Kidney (tissue), 14 donors: Measurements from ENCODE around the gene NCOA1. TPM values are rescaled to one million over a fixed set of nuclear protein-coding genes. Genes with fewer than 3 reads are reported as not detected.

Source experiments
- DNase-seq, 5 donors: peaks; one replicate each; pipeline ENCODE4 v3.0.0-alpha.2; 2013 to 2020
- FAIRE-seq: peaks from 2 replicates; lab custom pipeline; 2012; peaks lifted over from hg19 to GRCh38; lab: Jason Lieb, UNC
- H3K27ac ChIP-seq, 2 donors: one replicate each; pipeline ENCODE4 v1.7.0; 2013; ENCODE audit warnings: low read depth in 2 of 2, low read length in 2 of 2, inconsistent platforms in 1 of 2
- H3K27me3 ChIP-seq: one replicate; pipeline ENCODE4 v1.7.1; 2013; ENCODE audit warnings: low read length, inconsistent platforms; ENCODE audit not compliant: control insufficient read depth, insufficient read depth
- H3K36me3 ChIP-seq, 3 donors: one replicate each; pipeline versions ENCODE4 v1.7.0 to v1.7.1; 2013; ENCODE audit warnings: low read length in 3 of 3, control low read depth in 1 of 3, inconsistent platforms in 1 of 3; ENCODE audit not compliant: insufficient read depth in 3 of 3, control insufficient read depth in 2 of 3
- H3K4me1 ChIP-seq, 3 donors: one replicate each; pipeline versions ENCODE4 v1.7.0 to v1.7.1; 2013; ENCODE audit warnings: low read length in 3 of 3, inconsistent platforms in 1 of 3, low read depth in 1 of 3; ENCODE audit not compliant: control insufficient read depth in 2 of 3, insufficient read depth in 2 of 3
- H3K4me3 ChIP-seq, 3 donors: one replicate each; pipeline versions ENCODE4 v1.7.0 to v1.8.1; 2013; ENCODE audit warnings: low read length in 3 of 3, control low read depth in 1 of 3, inconsistent platforms in 1 of 3
- H3K9ac ChIP-seq, 3 donors: one replicate each; pipeline versions ENCODE4 v1.7.0 to v1.7.1; 2013; ENCODE audit warnings: low read length in 3 of 3, control low read depth in 1 of 3, inconsistent platforms in 1 of 3
- H3K9me3 ChIP-seq, 3 donors: one replicate each; pipeline versions ENCODE4 v1.7.0 to v1.7.1; 2013; ENCODE audit warnings: low read length in 3 of 3, control low read depth in 1 of 3, inconsistent platforms in 1 of 3; ENCODE audit not compliant: control insufficient read depth in 2 of 3, insufficient read depth in 1 of 3
- intact Hi-C: fragments of 100-400 bp; cut with DNase I; formaldehyde crosslinking; loops from one replicate; pipeline ENCODE4 v1.11.1; 2022
- polyA plus RNA-seq: library from polyadenylated mRNA; stranded (reverse); fragments of 350-450 nt; fragmentation: Illumina TruSeq; extraction: RNeasy Lipid Tissue Mini Kit (QIAGEN cat#74804); gene quantifications from one replicate; pipeline ENCODE4 v1.2.3, GENCODE V29; 2014; ENCODE audit warnings: low read depth, low replicate concordance; ENCODE audit not compliant: insufficient read depth
- total RNA-seq: library from RNA; stranded (reverse); fragmentation: NEBNext Ultra II Directional; extraction: Animal tissue kit (Norgen Biotek cat#: 25700); gene quantifications from one replicate; pipeline ENCODE4 v1.2.1, GENCODE V29; 2021
- TF ChIP-seq, protein P1 (sequence below): IDR thresholded peaks from 3 replicates; pipeline ENCODE4 v1.5.1; 2012; ENCODE audit warnings: mild to moderate bottlenecking, moderate library complexity, borderline replicate concordance; ENCODE audit not compliant: insufficient read depth; ENCODE audit errors: extremely low read depth
- donor health status: control.
- donor health status: control.
- donor health status: control.
- donor health status: control.
- donor health status: control.
- donor health status: DM: yes; HTN: yes; CAD: no.
- donor health status: Normal renal cell carcinoma (clear cell type).

The NCOA1 gene
- total and polyA plus RNA-seq, 2 donors from 2014 or later, result 11.6 to 41.5 TPM

DNA sequence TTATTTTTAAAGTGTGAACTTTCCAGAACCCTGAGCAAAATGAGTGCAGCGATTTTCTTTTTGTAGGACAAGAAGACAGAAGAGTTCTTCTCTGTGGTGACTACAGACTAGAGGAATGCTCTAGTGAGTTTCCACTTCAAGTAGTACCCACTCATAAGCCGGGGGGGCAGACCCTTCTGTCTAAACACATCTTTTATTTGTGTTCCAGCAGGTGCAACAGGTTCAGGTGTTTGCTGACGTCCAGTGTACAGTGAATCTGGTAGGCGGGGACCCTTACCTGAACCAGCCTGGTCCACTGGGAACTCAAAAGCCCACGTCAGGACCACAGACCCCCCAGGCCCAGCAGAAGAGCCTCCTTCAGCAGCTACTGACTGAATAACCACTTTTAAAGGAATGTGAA, 277.0 kb downstream of the NCOA1 start:
- no peak overlapping the region for H3K4me3 ChIP-seq
- no peak for FAIRE-seq
- TF ChIP-seq, protein P1, sequence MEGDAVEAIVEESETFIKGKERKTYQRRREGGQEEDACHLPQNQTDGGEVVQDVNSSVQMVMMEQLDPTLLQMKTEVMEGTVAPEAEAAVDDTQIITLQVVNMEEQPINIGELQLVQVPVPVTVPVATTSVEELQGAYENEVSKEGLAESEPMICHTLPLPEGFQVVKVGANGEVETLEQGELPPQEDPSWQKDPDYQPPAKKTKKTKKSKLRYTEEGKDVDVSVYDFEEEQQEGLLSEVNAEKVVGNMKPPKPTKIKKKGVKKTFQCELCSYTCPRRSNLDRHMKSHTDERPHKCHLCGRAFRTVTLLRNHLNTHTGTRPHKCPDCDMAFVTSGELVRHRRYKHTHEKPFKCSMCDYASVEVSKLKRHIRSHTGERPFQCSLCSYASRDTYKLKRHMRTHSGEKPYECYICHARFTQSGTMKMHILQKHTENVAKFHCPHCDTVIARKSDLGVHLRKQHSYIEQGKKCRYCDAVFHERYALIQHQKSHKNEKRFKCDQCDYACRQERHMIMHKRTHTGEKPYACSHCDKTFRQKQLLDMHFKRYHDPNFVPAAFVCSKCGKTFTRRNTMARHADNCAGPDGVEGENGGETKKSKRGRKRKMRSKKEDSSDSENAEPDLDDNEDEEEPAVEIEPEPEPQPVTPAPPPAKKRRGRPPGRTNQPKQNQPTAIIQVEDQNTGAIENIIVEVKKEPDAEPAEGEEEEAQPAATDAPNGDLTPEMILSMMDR, result no peak
- H3K27ac ChIP-seq, result no peak overlapping the region
- no peaks in the 10 kb centered on the region for H3K4me1 ChIP-seq
- no peaks in the 10 kb centered on the region for H3K27me3 ChIP-seq
- DNase-seq, result no peak
- H3K9ac ChIP-seq, result no peak overlapping the region
- peaks cover 10 to 27% (median 14%) of the 10 kb centered on the region in 3 donors for H3K36me3 ChIP-seq
- no peaks in the 10 kb centered on the region for H3K9me3 ChIP-seq
- intact Hi-C loops, result no loop called here

DNA sequence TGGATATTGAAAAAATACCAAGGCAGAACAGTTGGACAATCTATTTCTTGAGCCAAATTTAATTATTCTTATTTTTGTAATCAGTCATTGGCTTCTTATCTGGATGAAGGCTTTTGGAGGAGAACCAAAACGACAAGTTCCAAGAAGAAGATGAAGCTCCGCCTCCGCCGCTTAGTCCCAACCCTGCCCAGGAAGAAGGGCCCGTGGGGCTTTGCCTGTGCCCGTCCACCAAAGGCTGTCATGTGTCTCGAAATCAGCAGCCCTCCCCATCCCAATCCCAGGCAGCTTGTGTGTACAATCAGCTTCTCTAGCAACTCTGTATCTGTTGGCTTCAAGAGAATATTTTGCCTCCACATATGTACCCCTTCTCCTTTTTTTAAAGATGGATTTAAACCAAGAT, 277.5 kb downstream of the NCOA1 start:
- H3K36me3 ChIP-seq, result peaks cover 10 to 27% (median 14%) of the 10 kb centered on the region in 3 donors
- no peak for FAIRE-seq
- intact Hi-C loops, result no loop called here
- TF ChIP-seq, protein P1, result no peak
- no peak overlapping the region for H3K4me3 ChIP-seq
- H3K27ac ChIP-seq, result no peak overlapping the region
- no peaks in the 10 kb centered on the region for H3K9me3 ChIP-seq
- no peaks in the 10 kb centered on the region for H3K27me3 ChIP-seq
- no peaks in the 10 kb centered on the region for H3K4me1 ChIP-seq
- no peak overlapping the region for H3K9ac ChIP-seq
- DNase-seq, result peak in 1 of 5 donors; percentile 88

DNA sequence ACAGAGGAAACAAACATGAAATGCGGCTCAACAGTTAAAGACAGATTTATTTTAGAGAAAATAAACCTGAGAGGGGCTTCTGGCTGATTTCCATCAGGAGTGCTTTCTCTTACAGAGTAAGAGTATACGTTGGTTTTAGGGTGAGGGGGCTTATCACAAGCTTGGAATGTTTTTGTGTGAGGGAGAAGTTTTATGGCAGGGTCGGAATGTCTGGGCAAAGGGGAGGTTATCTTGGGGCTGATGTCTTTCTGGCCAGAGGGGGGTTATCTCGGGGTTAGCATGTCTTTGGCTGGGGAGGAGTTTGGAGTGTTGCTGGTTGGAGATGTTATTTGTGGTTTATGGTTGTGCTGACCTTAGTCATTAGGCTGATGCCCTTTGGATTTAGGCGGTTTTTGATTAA, 280.0 kb downstream of the NCOA1 start:
- Histone ChIP-seq H3K4me1 (no peaks in the 10 kb centered on the region), H3K9me3 (no peaks in the 10 kb centered on the region), H3K4me3 (no peak overlapping the region), H3K9ac (no peak overlapping the region), H3K27me3 (no peaks in the 10 kb centered on the region), H3K27ac (no peak overlapping the region), H3K36me3 (peaks cover 4 to 15% (median 6%) of the 10 kb centered on the region in 3 donors)
- TF ChIP-seq, protein P1, result no peak
- DNase-seq (peak in 3 of 5 donors; percentile 45 to 86 (median 73)), FAIRE-seq (no peak)
- intact Hi-C loops, result no loop called here
